Kidney glomerular epithelial cell (primary cell): ENCODE measurements around the gene CIB4.

Experiments used
- DNase-seq: peaks from one replicate; lab custom pipeline; 2025; lab: John Stamatoyannopoulos, UW

The CIB4 gene

DNA sequence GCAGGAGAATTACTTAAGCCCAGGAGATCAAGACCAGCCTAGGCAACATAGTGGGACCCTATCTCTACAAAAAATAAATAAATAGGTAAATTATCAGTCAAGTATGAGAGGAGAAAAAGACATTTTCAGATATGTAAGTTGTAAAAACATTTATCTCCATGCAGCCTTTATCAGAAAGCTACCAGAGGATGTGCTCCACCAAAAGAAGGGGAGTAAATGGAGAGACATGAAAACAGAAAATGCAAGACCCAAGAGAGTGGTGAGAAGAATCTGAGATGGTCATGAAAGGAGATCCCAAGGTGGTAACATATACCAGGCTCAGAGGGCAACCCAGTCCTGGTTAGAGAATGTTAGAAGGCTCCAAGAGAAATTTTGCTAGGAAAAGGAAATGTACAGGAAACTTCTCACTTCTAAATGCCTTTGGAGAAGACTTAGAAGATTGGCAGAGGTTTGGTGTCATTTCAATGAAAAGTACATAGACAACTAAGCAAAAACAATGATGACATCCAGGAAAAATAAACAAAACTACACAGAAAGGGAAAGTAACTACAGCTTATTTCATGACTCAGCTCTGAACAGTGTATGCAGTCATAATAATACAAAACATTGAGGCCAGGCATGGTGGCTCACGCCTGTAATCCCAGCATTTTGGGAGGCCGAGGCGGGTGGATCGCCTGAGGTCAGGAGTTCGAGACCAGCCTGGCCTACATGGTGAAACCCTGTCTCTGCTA, 19.5 kb downstream of the CIB4 start:
- no peak for DNase-seq

DNA sequence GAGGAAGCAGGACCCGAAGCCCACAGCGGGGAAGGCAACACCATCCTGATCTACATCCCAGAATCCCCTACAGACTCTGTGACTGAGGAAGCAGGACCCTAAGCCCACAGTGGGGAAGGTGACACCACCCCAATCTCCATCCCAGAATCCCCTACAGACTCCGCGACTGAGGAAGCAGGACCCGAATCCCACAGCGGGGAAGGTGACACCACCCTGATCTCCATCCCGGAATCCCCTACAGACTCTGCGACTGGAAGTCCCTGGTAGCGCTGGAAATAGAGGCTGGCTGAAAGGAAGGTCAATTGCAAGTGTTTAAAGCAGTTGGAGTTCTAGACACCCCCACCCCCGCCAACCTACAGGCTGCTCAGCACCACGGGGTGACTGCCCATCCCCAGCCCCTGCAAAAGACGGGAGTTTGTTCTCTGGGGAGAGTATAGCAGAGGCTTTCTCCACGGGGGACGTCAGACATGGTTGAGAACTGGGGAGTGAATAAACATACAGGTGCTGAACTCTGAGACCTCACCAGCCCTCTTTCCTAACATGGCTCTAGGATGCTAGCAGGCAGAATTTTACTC, 21.0 kb downstream of the CIB4 start:
- no peak for DNase-seq

DNA sequence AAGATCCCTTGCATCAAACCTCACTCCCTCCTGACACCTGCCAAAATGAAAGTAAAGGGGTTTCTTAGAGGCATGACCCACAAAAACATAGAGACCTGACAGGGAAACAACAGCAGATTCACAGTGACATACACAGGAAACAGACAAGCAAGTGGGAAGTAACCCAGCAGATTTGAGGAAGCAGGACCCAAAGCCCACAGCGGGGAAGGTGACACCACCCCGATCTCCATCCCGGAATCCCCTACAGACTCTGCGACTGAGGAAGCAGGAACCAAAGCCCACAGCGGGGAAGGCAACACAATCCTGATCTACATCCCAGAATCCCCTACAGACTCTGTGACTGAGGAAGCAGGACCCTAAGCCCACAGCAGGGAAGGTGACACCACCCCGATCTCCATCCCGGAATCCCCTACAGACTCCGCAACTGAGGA, 21.6 kb downstream of the CIB4 start:
- DNase-seq = no peak

DNA sequence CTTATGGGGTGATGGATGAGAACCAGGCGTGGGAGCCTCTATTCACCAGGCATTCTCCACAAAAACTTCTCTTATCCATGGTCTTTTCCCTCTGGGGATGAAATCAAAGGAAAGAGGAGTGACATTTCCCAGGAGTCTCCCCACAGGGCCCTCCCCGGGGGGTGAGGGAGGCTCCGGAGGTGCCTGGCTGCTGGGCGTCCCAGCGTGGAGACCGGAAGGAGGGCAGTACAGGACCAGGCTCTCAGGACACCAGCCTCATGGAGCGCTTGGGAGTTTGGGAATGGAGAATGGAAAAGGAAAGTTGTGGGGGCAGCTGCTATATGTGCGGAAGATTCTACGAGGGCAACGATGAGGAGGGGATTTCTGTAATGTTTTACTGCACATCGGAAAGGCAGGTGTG, 22.1 kb downstream of the CIB4 start:
- DNase-seq = no peak

DNA sequence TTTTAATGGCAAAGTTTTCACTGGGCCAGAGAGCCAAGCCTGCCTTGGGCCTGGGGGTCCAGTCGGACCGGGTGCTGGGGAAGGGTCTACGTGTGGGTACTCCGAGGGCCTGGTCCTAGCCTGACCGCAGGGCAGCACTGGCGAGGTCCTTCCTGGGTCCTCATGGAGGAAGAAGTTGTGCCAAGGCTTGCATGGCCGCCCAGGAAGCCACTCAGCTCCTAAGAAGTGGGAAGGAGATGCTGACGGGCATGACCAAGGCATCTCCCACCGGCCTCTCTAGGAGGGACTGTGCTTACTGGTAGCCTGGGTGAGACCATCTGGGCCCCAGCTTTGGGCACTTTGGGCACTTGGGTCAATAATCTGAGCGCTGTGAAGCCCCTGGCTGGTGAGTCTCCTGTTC, 22.6 kb downstream of the CIB4 start:
- no peak for DNase-seq

GRCh38 chr2:26617588-26618083, 23.5 kb downstream of the CIB4 start:
- DNase-seq = no peak

DNA sequence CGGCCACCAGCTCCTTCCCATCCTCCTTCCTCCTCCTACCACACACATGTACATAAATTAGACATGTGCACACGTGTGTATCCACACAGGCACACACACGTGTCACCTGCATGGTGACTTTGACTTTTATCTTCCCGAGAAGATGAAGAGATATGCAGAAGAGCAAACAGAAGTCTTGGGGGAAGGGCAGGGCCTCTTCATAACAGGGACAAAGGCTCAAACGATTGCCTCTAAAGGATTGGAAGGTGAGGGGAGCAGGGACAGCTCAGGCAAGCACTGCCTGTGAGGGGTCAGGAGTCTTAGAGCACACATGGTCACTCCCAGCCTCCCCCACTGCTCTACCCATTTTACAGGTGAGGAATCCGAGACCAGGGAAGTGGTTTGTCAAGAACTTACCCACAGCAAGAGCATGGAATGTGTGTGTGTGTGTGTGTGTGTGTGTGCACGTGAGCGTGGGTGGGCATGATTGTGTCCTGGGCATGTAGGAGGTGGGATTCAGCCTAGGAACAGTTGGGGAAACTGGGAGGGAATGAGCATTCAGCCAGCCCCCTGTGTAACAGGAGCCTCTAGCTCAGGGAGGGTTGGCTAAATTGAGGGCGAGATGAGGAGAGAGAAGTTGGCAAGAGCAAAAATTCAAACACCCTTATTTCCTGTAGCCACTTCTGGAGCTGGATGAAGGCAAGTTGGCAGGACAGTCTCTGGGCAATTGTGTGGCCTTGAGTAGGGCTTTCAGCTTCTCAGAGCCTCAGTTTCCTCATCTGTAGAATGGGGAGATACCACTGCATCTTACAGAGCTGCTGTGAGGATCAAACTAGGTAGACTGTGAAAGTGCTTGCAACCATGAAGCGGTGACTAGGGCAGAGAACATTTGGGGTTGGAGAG, 24.2 kb downstream of the CIB4 start:
- no peak for DNase-seq

- no peak for DNase-seq
Measured at GRCh38 chr2:26615860-26616705, 25.1 kb downstream of the CIB4 start.

DNA sequence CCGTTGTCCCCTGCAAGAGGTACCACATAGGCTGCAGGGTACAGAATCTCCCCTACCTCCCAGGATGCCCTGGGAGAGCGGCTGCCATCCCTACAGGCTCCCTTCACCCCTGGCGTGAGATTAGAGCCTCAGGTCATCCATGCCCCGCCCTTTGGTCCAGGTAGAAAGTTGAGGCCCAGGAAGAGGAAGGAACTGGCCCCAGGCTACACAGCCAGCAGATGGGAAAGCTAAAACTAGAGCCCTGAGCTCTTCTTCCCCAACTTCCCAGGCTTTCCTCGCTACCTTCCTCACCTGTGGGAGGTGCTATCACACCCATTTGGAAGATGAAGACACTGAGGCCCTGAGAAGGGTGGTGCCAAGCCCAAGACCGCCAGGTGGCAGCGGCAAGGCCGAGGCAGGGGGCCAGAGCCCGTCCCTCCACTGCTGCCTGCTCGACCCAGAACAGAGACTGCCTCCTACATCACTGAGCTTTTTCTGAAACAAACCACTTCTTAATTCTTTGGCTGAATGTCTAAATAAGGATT, 25.8 kb downstream of the CIB4 start:
- no peak for DNase-seq

DNA sequence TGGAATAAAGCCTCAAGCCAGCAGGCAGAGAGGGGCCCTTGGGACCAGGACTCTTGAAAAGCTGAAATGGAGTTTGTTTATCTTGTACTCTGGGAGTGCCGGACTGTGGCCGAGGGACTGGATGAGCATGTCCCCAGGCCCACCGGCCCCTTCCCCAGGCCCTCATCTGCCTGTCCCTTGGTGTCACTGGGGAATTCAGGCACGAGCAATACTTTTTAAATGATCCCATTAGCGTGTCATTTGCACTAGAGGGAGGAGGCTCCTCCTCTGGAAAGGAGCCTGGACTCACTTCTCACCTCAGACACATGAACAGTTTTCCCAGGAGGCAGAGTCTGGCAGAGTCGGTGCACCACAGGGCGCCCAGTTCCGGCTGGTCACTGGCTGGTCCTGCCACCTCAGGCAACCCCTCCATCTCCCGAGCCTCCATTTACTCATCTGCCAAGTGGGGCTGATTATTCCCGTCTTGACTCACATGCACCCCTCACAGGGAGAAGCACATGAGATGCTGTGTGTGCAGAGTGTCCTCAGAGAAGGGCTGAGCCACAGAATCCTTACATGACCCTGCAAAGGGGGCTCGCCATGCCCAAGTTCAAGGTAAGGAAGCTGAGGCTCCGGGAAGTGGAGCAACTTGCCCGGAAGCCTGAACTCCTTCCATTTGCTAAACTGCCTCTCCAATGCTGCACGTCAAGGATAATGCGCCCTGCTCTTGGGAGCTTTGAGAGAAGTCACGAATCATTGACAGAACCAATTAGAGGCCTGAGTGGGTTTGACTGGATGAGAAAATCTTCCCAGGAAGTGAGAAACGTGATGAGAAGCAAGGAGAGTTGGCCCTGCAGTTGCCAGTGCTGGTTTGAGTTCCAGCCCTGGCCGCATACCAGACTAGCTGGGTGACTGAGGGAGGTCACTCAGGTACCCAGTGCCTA, 26.7 kb downstream of the CIB4 start:
- DNase-seq = no peak

GRCh38 chr2:26613241-26614215, 27.6 kb downstream of the CIB4 start:
- no peak for DNase-seq

DNA sequence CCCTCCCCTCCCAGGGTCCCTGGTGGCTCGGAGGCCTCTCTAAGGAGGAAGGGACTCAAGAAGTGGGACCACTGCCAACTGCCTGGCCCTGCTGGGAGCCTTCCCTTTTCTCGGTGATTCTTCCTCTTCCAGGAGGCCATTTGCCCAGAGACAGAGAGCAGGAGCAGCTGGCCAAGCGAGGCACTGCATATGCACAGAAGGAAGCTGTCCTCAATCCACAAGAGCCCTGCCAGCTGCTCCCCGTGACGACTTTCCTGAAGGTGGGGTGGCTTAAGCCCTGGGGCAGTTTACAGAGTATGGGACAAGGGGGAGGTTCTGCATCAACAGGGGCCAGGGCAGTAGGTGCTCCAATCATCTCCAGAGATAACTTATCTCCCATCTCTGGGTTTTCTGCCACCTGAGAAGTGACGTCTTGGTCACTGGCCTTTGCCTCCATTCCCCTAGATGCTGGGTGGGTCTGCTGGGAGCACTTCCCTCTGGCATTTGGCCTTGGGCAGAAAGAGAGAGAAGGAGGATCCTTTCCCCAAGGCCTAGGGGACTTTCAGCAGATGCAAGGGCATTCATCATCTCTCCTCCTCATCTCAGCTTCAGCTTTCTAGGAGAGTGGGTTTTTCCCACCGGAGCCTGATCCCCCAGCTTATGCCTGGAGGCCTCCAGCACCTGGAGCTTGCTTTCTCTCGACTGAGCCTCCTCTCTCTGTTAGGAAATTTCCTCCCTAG, 28.5 kb downstream of the CIB4 start:
- no peak for DNase-seq

GRCh38 chr2:26612034-26612433, 29.1 kb downstream of the CIB4 start:
- DNase-seq = no peak

DNA sequence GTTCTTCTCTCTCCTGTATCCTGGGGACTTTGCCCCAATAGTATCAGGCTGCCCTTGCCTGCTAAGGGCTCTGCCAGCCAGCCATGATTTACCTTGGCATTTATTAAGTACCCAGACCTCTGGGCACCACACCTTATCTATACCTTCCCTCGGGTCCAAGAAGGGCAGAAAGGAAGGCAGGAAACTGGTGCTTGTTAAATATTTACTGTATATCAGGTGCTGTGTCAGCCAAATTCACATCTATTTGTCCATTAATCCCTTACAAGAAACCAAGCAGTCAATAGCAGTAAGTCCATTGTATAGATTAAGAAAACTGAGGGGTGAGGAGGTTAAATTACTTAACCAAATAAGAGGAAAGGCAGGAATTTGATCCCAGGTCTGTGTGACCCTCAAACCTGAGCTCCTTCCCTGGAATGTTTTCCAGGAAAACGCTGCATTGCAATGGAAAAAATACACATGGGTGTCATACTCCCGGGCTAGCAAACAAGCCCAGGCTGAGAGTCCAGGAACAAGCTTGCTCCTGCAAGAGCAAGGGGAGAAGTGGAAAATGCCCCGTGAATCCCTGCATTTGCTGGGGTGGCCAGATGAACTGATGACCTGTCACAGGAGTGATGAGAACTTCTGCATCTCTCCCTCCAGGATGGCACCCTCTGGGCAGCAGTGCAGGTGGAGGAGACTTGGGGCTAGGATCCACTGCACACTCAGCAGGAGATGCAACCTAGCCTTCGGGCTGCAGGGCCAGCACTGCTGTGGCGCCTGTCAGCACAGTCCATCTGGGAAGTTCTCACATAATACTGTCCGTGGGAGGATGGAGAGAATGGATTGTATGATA, 30.4 kb downstream of the CIB4 start:
- no peak for DNase-seq

DNA sequence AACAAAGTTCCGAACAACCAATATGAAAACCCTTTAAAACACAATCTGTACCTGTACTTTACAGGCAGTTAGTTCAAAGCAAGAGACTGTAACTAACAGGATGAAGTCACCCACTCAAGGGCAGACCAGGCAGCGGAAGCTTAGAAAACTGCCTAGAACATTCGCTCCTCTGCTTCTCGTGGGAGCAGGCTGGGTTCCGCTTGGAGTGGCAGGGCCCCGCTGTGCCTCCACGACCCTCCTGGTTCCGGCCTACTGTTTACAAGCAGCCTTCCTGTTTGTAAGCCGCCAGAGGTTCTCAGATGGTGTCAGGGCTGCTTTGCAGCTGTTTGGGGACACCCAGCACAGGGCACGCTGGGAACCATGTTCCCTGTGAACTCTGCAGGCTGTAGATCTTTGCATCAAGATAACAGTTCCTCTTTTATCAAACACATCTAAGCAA, 31.3 kb downstream of the CIB4 start:
- DNase-seq = no peak

- DNase-seq = no peak
Measured at GRCh38 chr2:26609205-26609631, 31.9 kb downstream of the CIB4 start.

- DNase-seq = no peak
Measured at GRCh38 chr2:26608557-26608956, 32.6 kb downstream of the CIB4 start.

DNA sequence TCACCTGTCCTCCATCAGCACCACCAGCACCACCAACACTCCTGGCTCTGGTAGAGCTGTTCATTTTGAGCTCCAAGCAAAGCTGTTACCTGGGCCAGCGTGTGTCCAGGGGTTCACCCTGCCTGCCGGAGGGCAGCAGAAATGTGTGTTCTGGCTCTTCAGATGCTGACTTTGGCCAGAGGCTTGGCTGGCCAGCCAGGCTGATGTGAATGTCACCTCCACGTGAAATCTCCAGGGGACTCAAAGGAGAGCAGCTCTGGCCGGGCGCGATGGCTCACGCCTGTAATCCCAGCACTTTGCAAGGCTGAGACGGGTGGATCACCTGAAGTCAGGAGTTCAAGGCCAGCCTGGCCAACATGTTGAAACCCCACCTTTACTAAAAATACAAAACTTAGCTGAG, 33.5 kb downstream of the CIB4 start:
- DNase-seq = no peak
